GM23338 (cell line): Measurements from ENCODE around the gene PHKG2. TPM values are rescaled to one million over a fixed set of nuclear protein-coding genes. Genes with fewer than 3 reads are reported as not detected.
"Not testable (repeated sequence)": the region's sequence is repeated elsewhere in the genome, so short reads cannot be mapped to it uniquely, and the experiment has no call there.

Source experiments
- ATAC-seq: fragments of 200-7000 bp; cut with Tn5 transposase; 3 replicates; pipeline ENCODE4 v1.9.1; 2020
- DNase-seq: peaks from one replicate; pipeline ENCODE4 v3.0.0-alpha.2; 2015; ENCODE audit warnings: low spot score
- H2AFZ ChIP-seq: fragments of 200-600 bp; sonication (generic); 2 replicates; pipeline ENCODE4 v1.8.0; 2016; ENCODE audit warnings: antibody characterized with exemption, mild to moderate bottlenecking, moderate library complexity
- H3F3A ChIP-seq: fragments of 200-600 bp; sonication (generic); replicated peaks from 2 replicates; pipeline ENCODE4 v1.8.0; 2017; ENCODE audit warnings: antibody characterized with exemption, mixed run types, low read depth
- H3K27ac ChIP-seq: fragments of 200-600 bp; sonication (generic); 2 replicates; pipeline ENCODE4 v1.6.1; 2016; ENCODE audit warnings: low read depth
- H3K27me3 ChIP-seq: fragments of 200-600 bp; sonication (generic); 2 replicates; pipeline ENCODE4 v1.8.0; 2016; ENCODE audit warnings: mild to moderate bottlenecking, mixed run types, moderate library complexity; ENCODE audit not compliant: insufficient read depth
- H3K36me3 ChIP-seq: fragments of 200-600 bp; sonication (generic); 2 replicates; pipeline ENCODE4 v1.8.0; 2016; ENCODE audit warnings: mild to moderate bottlenecking; ENCODE audit not compliant: insufficient read depth
- H3K4me1 ChIP-seq: fragments of 200-600 bp; sonication (generic); 2 replicates; pipeline ENCODE4 v1.8.0; 2016; ENCODE audit warnings: mild to moderate bottlenecking, moderate library complexity; ENCODE audit not compliant: insufficient read depth
- H3K4me2 ChIP-seq: fragments of 200-600 bp; sonication (generic); 2 replicates; pipeline ENCODE4 v1.7.1; 2017; ENCODE audit warnings: mixed run types
- H3K4me3 ChIP-seq: fragments of 200-600 bp; sonication (generic); 2 replicates; pipeline ENCODE4 v1.6.1; 2016; ENCODE audit warnings: mixed run types
- H3K79me2 ChIP-seq: fragments of 200-600 bp; sonication (generic); replicated peaks from 2 replicates; pipeline ENCODE4 v1.8.0; 2017; ENCODE audit warnings: mild to moderate bottlenecking; ENCODE audit not compliant: insufficient read depth
- H3K9me2 ChIP-seq: fragments of 200-600 bp; sonication (generic); 2 replicates; pipeline ENCODE4 v1.8.0; 2017; ENCODE audit not compliant: insufficient read depth
- H4K20me1 ChIP-seq: fragments of 200-600 bp; sonication (generic); replicated peaks from 2 replicates; pipeline ENCODE4 v1.8.0; 2017; ENCODE audit warnings: mild to moderate bottlenecking; ENCODE audit not compliant: insufficient read depth
- H3K27ac Mint-ChIP-seq: 2 replicates; pipeline ENCODE4 v1.8.0; 2020; ENCODE audit warnings: inconsistent platforms, mild to moderate bottlenecking, moderate library complexity, mixed read lengths
- H3K27me3 Mint-ChIP-seq: 3 replicates; pipeline ENCODE4 v1.8.0; 2022; ENCODE audit warnings: low read depth, mild to moderate bottlenecking, moderate library complexity, mixed read lengths, inconsistent platforms; ENCODE audit not compliant: insufficient read depth, poor library complexity
- H3K36me3 Mint-ChIP-seq: 3 replicates; pipeline ENCODE4 v1.8.0; 2021; ENCODE audit warnings: low read depth, mild to moderate bottlenecking, inconsistent platforms, moderate library complexity, mixed read lengths
- H3K4me1 Mint-ChIP-seq: 3 replicates; pipeline ENCODE4 v1.8.0; 2020; ENCODE audit warnings: mild to moderate bottlenecking, inconsistent platforms, mixed read lengths
- H3K4me3 Mint-ChIP-seq: 3 replicates; pipeline ENCODE4 v1.8.0; 2021; ENCODE audit warnings: moderate library complexity, mild to moderate bottlenecking, inconsistent platforms, mixed read lengths
- H3K9me3 Mint-ChIP-seq: 3 replicates; pipeline ENCODE4 v1.8.0; 2020; ENCODE audit warnings: moderate library complexity, mild to moderate bottlenecking, inconsistent platforms, mixed read lengths
- EZH2 ChIP-seq: fragments of 200-600 bp; sonication (generic); IDR thresholded peaks from one replicate; pipeline ENCODE4 v1.8.0; 2017; ENCODE audit warnings: antibody characterized with exemption, mild to moderate bottlenecking, low read depth; ENCODE audit not compliant: unreplicated experiment
- JUNB ChIP-seq: IDR thresholded peaks from one replicate; pipeline ENCODE4 v1.6.1; 2016; ENCODE audit warnings: antibody characterized with exemption; ENCODE audit not compliant: unreplicated experiment
- POLR2AphosphoS5 ChIP-seq: IDR thresholded peaks from 2 replicates; pipeline ENCODE4 v1.6.1; 2016; ENCODE audit warnings: antibody characterized with exemption, low read depth
- STAT1 ChIP-seq: IDR thresholded peaks from one replicate; pipeline ENCODE4 v1.6.1; 2016; ENCODE audit warnings: antibody characterized with exemption; ENCODE audit not compliant: unreplicated experiment
- ZNF114 ChIP-seq: fragments of 250-450 bp; sonication (Bioruptor Pico); IDR thresholded peaks from 2 replicates; pipeline ENCODE4 v1.5.0; 2020; ENCODE audit warnings: mild to moderate bottlenecking, moderate library complexity
- ZNF331 ChIP-seq: fragments of 250-450 bp; sonication (Bioruptor Pico); IDR thresholded peaks from 2 replicates; pipeline ENCODE4 v1.5.0; 2020; ENCODE audit warnings: low read depth, mild to moderate bottlenecking, moderate library complexity
- polyA plus RNA-seq: library from polyadenylated mRNA; unstranded; fragments of >200 nt; fragmentation: Nextera tagmentation; extraction: Ambion mirVana; gene quantifications from 2 replicates; pipeline ENCODE4 v1.2.1, GENCODE V29; 2016
- total RNA-seq: library from RNA; depleted of rRNA; stranded (reverse); fragments of >200 nt; shearing (Covaris generic); gene quantifications from 2 replicates; pipeline ENCODE4 v1.2.3, GENCODE V29; 2014
- TF ChIP-seq, protein P1 (sequence below): IDR thresholded peaks from 2 replicates; pipeline ENCODE4 v1.6.1; 2016; ENCODE audit warnings: antibody characterized with exemption
- TF ChIP-seq, protein P2 (sequence below): fragments of 250-450 bp; sonication (Bioruptor Pico); IDR thresholded peaks from 2 replicates; pipeline ENCODE4 v1.5.0; 2020; ENCODE audit warnings: mild to moderate bottlenecking, moderate library complexity
- TF ChIP-seq, protein P3 (sequence below): IDR thresholded peaks from one replicate; pipeline ENCODE4 v1.6.1; 2018; ENCODE audit warnings: antibody characterized with exemption; ENCODE audit not compliant: unreplicated experiment
- TF ChIP-seq, protein P4 (sequence below), 2 experiments: fragments of 200-600 bp in 1 of 2; sonication (generic) in 1 of 2; conservative IDR thresholded peaks; 2 replicates each; pipeline versions ENCODE4 v1.5.1 to v1.6.1; 2016 to 2017; ENCODE audit warnings: antibody characterized with exemption in 2 of 2, low read depth in 2 of 2, mild to moderate bottlenecking in 2 of 2, moderate library complexity in 1 of 2

PHKG2 gene
- total and polyA plus RNA-seq, 2 experiments from 2014 or later: 26.9 to 27.0 TPM

DNA sequence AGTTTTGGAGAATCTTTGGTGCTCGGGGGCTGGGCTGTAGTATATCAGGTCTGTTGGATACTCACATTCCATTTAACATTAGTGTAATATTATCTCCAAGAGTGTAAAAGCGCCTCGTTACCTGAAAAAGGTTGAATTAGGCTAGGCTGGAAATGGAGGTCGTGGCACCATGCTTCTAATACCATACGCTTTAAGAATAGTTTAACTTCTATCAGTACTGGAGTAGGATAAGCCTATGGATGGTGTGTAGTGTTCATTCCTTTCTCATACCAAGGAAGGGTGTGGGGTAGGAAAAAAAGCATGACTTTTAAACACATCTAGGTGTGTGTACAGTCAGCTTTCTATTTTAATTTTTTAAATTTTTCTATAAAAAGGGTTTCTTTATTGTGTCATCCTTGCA, 47.3 kb upstream of the PHKG2 start:
- Histone ChIP-seq H3K36me3 (peaks cover 53% of the 10 kb centered on the region), H3K79me2 (peaks cover 32% of the 10 kb centered on the region), H4K20me1 (peaks cover 32% of the 10 kb centered on the region), H3K27ac (no peak overlapping the region), H2AFZ (no peak overlapping the region), H3F3A (peaks cover 21% of the 10 kb centered on the region), H3K4me2 (no peak overlapping the region), H3K27me3 (peaks cover 18% of the 10 kb centered on the region), H3K4me3 (no peak overlapping the region), H3K9me2 (no peaks in the 10 kb centered on the region), H3K4me1 (peaks cover 14% of the 10 kb centered on the region)
- Mint-ChIP-seq H3K9me3 (no peaks in the 10 kb centered on the region; the same call in 1 of the 3 replicates), H3K36me3 (peaks cover 61% of the 10 kb centered on the region), H3K27me3 (peaks cover 28% of the 10 kb centered on the region), H3K4me3 (peak overlapping the region; percentile 28; the same call in 1 of the 3 replicates), H3K4me1 (peaks cover 19% of the 10 kb centered on the region), H3K27ac (no peak overlapping the region)
- DNase-seq: no peak
- TF ChIP-seq EZH2: no peak
- TF ChIP-seq, protein P1, sequence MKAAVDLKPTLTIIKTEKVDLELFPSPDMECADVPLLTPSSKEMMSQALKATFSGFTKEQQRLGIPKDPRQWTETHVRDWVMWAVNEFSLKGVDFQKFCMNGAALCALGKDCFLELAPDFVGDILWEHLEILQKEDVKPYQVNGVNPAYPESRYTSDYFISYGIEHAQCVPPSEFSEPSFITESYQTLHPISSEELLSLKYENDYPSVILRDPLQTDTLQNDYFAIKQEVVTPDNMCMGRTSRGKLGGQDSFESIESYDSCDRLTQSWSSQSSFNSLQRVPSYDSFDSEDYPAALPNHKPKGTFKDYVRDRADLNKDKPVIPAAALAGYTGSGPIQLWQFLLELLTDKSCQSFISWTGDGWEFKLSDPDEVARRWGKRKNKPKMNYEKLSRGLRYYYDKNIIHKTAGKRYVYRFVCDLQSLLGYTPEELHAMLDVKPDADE: no peak
- TF ChIP-seq, protein P2, sequence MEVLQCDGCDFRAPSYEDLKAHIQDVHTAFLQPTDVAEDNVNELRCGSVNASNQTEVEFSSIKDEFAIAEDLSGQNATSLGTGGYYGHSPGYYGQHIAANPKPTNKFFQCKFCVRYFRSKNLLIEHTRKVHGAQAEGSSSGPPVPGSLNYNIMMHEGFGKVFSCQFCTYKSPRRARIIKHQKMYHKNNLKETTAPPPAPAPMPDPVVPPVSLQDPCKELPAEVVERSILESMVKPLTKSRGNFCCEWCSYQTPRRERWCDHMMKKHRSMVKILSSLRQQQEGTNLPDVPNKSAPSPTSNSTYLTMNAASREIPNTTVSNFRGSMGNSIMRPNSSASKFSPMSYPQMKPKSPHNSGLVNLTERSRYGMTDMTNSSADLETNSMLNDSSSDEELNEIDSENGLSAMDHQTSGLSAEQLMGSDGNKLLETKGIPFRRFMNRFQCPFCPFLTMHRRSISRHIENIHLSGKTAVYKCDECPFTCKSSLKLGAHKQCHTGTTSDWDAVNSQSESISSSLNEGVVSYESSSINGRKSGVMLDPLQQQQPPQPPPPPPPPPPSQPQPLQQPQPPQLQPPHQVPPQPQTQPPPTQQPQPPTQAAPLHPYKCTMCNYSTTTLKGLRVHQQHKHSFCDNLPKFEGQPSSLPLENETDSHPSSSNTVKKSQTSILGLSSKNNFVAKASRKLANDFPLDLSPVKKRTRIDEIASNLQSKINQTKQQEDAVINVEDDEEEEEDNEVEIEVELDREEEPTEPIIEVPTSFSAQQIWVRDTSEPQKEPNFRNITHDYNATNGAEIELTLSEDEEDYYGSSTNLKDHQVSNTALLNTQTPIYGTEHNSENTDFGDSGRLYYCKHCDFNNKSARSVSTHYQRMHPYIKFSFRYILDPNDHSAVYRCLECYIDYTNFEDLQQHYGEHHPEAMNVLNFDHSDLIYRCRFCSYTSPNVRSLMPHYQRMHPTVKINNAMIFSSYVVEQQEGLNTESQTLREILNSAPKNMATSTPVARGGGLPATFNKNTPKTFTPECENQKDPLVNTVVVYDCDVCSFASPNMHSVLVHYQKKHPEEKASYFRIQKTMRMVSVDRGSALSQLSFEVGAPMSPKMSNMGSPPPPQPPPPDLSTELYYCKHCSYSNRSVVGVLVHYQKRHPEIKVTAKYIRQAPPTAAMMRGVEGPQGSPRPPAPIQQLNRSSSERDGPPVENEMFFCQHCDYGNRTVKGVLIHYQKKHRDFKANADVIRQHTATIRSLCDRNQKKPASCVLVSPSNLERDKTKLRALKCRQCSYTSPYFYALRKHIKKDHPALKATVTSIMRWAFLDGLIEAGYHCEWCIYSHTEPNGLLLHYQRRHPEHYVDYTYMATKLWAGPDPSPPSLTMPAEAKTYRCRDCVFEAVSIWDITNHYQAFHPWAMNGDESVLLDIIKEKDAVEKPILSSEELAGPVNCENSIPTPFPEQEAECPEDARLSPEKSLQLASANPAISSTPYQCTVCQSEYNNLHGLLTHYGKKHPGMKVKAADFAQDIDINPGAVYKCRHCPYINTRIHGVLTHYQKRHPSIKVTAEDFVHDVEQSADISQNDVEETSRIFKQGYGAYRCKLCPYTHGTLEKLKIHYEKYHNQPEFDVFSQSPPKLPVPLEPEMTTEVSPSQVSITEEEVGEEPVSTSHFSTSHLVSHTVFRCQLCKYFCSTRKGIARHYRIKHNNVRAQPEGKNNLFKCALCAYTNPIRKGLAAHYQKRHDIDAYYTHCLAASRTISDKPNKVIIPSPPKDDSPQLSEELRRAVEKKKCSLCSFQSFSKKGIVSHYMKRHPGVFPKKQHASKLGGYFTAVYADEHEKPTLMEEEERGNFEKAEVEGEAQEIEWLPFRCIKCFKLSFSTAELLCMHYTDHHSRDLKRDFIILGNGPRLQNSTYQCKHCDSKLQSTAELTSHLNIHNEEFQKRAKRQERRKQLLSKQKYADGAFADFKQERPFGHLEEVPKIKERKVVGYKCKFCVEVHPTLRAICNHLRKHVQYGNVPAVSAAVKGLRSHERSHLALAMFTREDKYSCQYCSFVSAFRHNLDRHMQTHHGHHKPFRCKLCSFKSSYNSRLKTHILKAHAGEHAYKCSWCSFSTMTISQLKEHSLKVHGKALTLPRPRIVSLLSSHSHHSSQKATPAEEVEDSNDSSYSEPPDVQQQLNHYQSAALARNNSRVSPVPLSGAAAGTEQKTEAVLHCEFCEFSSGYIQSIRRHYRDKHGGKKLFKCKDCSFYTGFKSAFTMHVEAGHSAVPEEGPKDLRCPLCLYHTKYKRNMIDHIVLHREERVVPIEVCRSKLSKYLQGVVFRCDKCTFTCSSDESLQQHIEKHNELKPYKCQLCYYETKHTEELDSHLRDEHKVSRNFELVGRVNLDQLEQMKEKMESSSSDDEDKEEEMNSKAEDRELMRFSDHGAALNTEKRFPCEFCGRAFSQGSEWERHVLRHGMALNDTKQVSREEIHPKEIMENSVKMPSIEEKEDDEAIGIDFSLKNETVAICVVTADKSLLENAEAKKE (CRISPR knock-in tag): no peak
- TF ChIP-seq, protein P3, sequence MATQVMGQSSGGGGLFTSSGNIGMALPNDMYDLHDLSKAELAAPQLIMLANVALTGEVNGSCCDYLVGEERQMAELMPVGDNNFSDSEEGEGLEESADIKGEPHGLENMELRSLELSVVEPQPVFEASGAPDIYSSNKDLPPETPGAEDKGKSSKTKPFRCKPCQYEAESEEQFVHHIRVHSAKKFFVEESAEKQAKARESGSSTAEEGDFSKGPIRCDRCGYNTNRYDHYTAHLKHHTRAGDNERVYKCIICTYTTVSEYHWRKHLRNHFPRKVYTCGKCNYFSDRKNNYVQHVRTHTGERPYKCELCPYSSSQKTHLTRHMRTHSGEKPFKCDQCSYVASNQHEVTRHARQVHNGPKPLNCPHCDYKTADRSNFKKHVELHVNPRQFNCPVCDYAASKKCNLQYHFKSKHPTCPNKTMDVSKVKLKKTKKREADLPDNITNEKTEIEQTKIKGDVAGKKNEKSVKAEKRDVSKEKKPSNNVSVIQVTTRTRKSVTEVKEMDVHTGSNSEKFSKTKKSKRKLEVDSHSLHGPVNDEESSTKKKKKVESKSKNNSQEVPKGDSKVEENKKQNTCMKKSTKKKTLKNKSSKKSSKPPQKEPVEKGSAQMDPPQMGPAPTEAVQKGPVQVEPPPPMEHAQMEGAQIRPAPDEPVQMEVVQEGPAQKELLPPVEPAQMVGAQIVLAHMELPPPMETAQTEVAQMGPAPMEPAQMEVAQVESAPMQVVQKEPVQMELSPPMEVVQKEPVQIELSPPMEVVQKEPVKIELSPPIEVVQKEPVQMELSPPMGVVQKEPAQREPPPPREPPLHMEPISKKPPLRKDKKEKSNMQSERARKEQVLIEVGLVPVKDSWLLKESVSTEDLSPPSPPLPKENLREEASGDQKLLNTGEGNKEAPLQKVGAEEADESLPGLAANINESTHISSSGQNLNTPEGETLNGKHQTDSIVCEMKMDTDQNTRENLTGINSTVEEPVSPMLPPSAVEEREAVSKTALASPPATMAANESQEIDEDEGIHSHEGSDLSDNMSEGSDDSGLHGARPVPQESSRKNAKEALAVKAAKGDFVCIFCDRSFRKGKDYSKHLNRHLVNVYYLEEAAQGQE: no peak
- TF ChIP-seq POLR2AphosphoS5: no peak
- TF ChIP-seq JUNB: no peak
- TF ChIP-seq ZNF331: no peak
- TF ChIP-seq, protein P4, sequence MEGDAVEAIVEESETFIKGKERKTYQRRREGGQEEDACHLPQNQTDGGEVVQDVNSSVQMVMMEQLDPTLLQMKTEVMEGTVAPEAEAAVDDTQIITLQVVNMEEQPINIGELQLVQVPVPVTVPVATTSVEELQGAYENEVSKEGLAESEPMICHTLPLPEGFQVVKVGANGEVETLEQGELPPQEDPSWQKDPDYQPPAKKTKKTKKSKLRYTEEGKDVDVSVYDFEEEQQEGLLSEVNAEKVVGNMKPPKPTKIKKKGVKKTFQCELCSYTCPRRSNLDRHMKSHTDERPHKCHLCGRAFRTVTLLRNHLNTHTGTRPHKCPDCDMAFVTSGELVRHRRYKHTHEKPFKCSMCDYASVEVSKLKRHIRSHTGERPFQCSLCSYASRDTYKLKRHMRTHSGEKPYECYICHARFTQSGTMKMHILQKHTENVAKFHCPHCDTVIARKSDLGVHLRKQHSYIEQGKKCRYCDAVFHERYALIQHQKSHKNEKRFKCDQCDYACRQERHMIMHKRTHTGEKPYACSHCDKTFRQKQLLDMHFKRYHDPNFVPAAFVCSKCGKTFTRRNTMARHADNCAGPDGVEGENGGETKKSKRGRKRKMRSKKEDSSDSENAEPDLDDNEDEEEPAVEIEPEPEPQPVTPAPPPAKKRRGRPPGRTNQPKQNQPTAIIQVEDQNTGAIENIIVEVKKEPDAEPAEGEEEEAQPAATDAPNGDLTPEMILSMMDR (conservative IDR thresholded peaks at IDR 0.05; ENCODE audit: low read depth in 2 of 2): no peak
- no peak for TF ChIP-seq STAT1
- TF ChIP-seq ZNF114 (CRISPR knock-in tag): no peak
- ATAC-seq: no peak

DNA sequence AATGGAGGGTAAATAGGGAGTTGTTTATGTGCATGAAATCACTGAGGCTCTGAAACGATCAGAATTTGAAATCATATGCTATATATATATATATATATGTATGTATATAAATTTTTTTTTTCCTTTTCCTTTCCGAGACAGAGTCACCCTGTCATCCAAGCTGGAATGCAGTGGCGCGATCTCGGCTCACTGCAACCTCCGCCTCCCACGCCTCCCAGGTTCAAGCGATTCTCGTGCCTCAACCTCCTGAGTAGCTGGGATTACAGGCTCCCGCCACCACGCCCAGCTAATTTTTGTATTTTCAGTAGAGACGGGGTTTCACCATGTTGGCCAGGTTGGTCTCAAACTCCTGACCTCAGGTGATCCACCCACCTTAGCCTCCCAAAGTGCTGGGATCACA, 45.2 kb upstream of the PHKG2 start:
- not testable (repeated sequence) for H3K9me2 ChIP-seq, H3K4me2 ChIP-seq, H3K4me3 Mint-ChIP-seq, H3K9me3 Mint-ChIP-seq, DNase-seq, H2AFZ ChIP-seq, H3K27me3 Mint-ChIP-seq, H3K4me3 ChIP-seq, ATAC-seq, H3K27me3 ChIP-seq, H3K27ac Mint-ChIP-seq, H3K27ac ChIP-seq
- Histone ChIP-seq H3F3A (peaks cover 23% of the 10 kb centered on the region; the same call in 1 of the 2 replicates), H3K79me2 (peaks cover 32% of the 10 kb centered on the region), H3K4me1 (peaks cover 14% of the 10 kb centered on the region), H3K36me3 (peaks cover 72% of the 10 kb centered on the region), H4K20me1 (peaks cover 37% of the 10 kb centered on the region)
- Mint-ChIP-seq H3K4me1 (peaks cover 11% of the 10 kb centered on the region), H3K36me3 (peaks cover 82% of the 10 kb centered on the region)
